Ovary (tissue), 9 donors: Measurements from ENCODE around the gene GRID1. TPM values are rescaled to one million over a fixed set of nuclear protein-coding genes. Genes with fewer than 3 reads are reported as not detected.

ENCODE experiments used
- DNase-seq, 5 donors: peaks; one replicate each; pipeline ENCODE4 v3.0.0-alpha.2; 2019 to 2020
- H3K27ac ChIP-seq, 2 donors: fragments of 200-600 bp; one replicate each; pipeline versions ENCODE4 v1.5.1 to v1.8.0; 2019 to 2022
- H3K27me3 ChIP-seq: fragments of 200-600 bp; one replicate; pipeline ENCODE4 v1.8.0; 2022
- H3K36me3 ChIP-seq: fragments of 200-600 bp; sonication (generic); one replicate; pipeline ENCODE4 v1.5.1; 2019
- H3K4me1 ChIP-seq: one replicate; pipeline ENCODE4 v1.8.1; 2013; ENCODE audit warnings: mild to moderate bottlenecking, moderate library complexity; ENCODE audit not compliant: insufficient read depth
- H3K4me3 ChIP-seq: fragments of 200-600 bp; sonication (generic); one replicate; pipeline ENCODE4 v1.5.1; 2017
- H3K9me3 ChIP-seq, 2 donors: fragments of 200-600 bp in 1 of 2; sonication (generic) in 1 of 2; one replicate each; pipeline versions ENCODE4 v1.5.1 to v1.8.1; 2013 to 2019; ENCODE audit warnings: mild to moderate bottlenecking in 1 of 2, moderate library complexity in 1 of 2
- EP300 ChIP-seq: sonication (generic); formaldehyde crosslinking; IDR thresholded peaks from one replicate; pipeline ENCODE4 v1.6.1; 2017; ENCODE audit warnings: antibody characterized with exemption
- POLR2A ChIP-seq: fragments of 450-650 bp; IDR thresholded peaks from one replicate; pipeline ENCODE4 v1.6.1; 2017; ENCODE audit warnings: antibody characterized with exemption, mild to moderate bottlenecking, moderate library complexity
- WGBS, 3 donors: extraction: QIAGEN DNeasy Blood & Tissue Kit in 1 of 3; methylation state at CpG; one replicate each; pipeline versions ENCODE4 v1.1.5 to v1.1.7; 2013 to 2017; 5-methylcytosine and 5-hydroxymethylcytosine counted together
- intact Hi-C, 4 donors: fragments of 100-400 bp; cut with DNase I; formaldehyde crosslinking; loops; one replicate each; pipeline versions ENCODE4 v1.11.0 to v1.15.1; 2022 to 2023
- polyA plus RNA-seq, 2 donors: library from polyadenylated mRNA; stranded (reverse); fragments of 200-250 nt in 1 of 2; fragments of 350-450 nt in 1 of 2; fragmentation: Illumina TruSeq in 1 of 2; extraction: RNeasy Lipid Tissue Mini Kit (QIAGEN cat#74804) in 1 of 2; gene quantifications; one replicate each; pipeline ENCODE4 v1.2.3, GENCODE V29; 2013 to 2014
- total RNA-seq, 7 donors: library from RNA; depleted of rRNA in 2 of 7; stranded (reverse); fragments of >200 nt in 2 of 7; fragmentation: NEBNext Ultra II Directional in 3 of 7; extraction: Animal tissue kit (Norgen Biotek cat#: 25700) in 3 of 7; gene quantifications; one replicate each; pipeline versions ENCODE4 v1.1.0 to v1.2.4, GENCODE V29; 2016 to 2023
- TF ChIP-seq, protein P1 (sequence below), 3 donors: fragments of 450-650 bp in 2 of 3; fragments of 200-600 bp in 1 of 3; IDR thresholded peaks; one replicate each; pipeline versions ENCODE4 v1.5.1 to v1.8.0; 2016 to 2022; ENCODE audit warnings: antibody characterized with exemption in 3 of 3, mild to moderate bottlenecking in 1 of 3
- donor health status: DM: no; HTN: no; CAD: no; lungs with moderate emphysema.
- donor health status: DM: no; HTN: no; CAD: no.
- donor health status: Bipolar disorder and iron deficiency.
- donor health status: DM: yes; HTN: yes; CAD: no.
- donor health status: DM: no; HTN: no; CAD: no.
- donor health status: DM: yes; HTN: yes; CAD: no.

GRID1 gene
- total and polyA plus RNA-seq, 9 donors = 0.57 to 6.2 (median 1.8) TPM

DNA sequence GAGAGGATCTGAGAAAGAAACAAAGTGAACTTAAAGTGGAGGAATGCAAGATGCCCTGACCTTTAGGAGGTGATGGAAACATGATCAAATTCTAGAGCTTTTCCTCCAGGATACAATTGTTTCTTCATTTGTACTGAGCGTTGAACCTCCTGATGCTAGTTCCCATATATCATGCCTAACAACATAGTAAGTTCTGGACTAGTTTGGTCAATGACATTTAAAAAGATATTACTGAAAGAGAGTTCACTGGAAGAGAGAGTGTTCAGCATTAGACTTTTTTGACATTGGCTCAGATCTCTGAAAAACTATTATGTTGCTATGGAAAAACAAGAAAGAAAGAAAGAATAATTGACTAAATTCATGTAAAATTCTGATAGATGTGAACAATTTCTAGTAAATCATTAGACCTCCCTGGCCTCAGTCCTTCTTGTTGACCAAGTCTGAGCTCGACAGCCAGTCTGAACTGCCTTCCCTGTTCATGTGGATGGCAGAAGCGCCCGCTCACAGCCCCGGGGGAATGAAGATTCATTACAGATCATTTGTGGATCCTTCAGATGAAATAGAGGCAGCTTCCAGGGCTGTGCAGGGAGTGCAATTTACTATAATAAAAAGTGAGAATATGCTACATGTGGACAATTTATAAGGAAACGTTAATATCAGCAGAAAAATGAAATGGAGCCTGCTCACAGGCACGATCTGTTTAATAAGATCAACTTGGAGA, 442.1 kb downstream of the GRID1 start:
- no peaks in the 10 kb centered on the region for H3K9me3 ChIP-seq
- intact Hi-C loops = no loop called here
- no peak for DNase-seq
- no peaks in the 10 kb centered on the region for H3K27me3 ChIP-seq
- WGBS, 3 donors = 81 to 86% (median 85%) methylated on average over 7 of the region's 7 CpGs
- TF ChIP-seq POLR2A = no peak
- TF ChIP-seq, protein P1, sequence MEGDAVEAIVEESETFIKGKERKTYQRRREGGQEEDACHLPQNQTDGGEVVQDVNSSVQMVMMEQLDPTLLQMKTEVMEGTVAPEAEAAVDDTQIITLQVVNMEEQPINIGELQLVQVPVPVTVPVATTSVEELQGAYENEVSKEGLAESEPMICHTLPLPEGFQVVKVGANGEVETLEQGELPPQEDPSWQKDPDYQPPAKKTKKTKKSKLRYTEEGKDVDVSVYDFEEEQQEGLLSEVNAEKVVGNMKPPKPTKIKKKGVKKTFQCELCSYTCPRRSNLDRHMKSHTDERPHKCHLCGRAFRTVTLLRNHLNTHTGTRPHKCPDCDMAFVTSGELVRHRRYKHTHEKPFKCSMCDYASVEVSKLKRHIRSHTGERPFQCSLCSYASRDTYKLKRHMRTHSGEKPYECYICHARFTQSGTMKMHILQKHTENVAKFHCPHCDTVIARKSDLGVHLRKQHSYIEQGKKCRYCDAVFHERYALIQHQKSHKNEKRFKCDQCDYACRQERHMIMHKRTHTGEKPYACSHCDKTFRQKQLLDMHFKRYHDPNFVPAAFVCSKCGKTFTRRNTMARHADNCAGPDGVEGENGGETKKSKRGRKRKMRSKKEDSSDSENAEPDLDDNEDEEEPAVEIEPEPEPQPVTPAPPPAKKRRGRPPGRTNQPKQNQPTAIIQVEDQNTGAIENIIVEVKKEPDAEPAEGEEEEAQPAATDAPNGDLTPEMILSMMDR (IDR thresholded peaks at IDR 0.05) = no peak
- TF ChIP-seq EP300 = no peak
- H3K36me3 ChIP-seq = no peaks in the 10 kb centered on the region
- no peak overlapping the region for H3K27ac ChIP-seq
- H3K4me3 ChIP-seq = no peak overlapping the region
- H3K4me1 ChIP-seq = no peaks in the 10 kb centered on the region

DNA sequence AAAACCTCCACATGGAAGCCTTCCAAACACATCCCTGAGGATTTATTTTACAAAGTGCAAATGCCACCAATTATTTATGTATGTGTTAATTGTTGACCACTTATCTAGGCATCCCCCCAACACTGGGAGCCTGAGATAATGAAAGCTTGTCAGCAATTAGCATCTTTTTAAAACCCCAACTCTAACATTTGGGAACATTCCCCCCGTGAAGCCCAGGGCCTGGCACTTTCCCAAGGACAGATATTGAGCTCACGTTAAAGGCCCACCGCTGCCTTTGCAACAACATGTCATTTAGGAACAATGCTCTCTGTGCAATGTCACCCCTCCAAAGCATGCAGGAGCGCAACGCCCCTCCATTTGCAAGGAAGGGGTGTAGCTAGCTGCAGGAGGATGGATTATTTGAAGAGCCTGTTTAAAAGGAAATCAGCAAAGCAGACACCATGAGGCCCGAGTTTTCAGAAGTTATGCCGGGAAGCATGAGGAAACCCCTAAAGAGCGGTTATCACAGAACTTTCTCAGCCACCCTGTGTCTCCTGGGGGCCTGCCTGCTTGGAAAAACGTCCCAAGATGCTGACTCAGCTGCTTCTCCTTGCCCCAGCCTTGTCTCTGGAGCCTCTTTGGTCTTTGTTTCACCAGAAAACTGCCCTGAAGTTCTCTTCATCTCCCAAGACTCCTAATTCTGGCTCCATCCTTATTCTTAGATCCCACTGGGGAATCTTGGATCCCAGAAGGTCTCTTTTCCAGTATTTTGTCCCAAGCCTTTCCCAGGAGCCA, 444.1 kb downstream of the GRID1 start:
- Histone ChIP-seq H3K27ac (no peak overlapping the region), H3K27me3 (no peaks in the 10 kb centered on the region), H3K4me3 (no peak overlapping the region), H3K4me1 (no peaks in the 10 kb centered on the region), H3K9me3 (no peaks in the 10 kb centered on the region), H3K36me3 (no peaks in the 10 kb centered on the region)
- WGBS, 3 donors = 28 to 34% (median 32%) methylated on average over 9 of the region's 9 CpGs
- no peak for DNase-seq
- intact Hi-C loops = no loop called here
- TF ChIP-seq, protein P1 (IDR thresholded peaks at IDR 0.05) = no peak
- TF ChIP-seq POLR2A = no peak
- TF ChIP-seq EP300 = no peak

DNA sequence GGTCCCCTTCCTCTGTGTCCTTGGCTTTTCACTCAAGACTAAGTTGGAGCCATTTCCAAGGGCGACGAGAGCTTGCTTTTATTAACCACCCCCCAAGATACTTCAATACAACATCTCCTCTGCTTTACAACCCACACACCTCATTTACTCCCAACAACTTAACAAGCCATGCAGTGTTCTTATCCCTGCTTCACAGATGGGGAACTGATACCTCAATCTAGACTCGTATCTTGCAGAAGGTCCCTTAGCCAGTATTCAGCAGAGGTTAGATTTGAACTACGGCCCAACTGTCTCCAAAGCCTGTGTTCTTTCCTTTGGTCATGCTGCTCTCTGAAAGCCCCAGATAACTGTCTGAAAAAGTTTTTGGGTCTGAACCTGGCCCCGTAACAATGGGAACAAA, 444.8 kb downstream of the GRID1 start:
- Histone ChIP-seq H3K27ac (no peak overlapping the region), H3K4me1 (no peaks in the 10 kb centered on the region), H3K4me3 (no peak overlapping the region), H3K36me3 (no peaks in the 10 kb centered on the region), H3K27me3 (no peaks in the 10 kb centered on the region), H3K9me3 (no peaks in the 10 kb centered on the region)
- DNase-seq = no peak
- 80 to 90% (median 83%) methylated on average over 5 of the region's 5 CpGs for WGBS, 3 donors
- intact Hi-C loops = no loop called here
- TF ChIP-seq, protein P1 (IDR thresholded peaks at IDR 0.05) = no peak
- TF ChIP-seq POLR2A (no peak), EP300 (no peak)

DNA sequence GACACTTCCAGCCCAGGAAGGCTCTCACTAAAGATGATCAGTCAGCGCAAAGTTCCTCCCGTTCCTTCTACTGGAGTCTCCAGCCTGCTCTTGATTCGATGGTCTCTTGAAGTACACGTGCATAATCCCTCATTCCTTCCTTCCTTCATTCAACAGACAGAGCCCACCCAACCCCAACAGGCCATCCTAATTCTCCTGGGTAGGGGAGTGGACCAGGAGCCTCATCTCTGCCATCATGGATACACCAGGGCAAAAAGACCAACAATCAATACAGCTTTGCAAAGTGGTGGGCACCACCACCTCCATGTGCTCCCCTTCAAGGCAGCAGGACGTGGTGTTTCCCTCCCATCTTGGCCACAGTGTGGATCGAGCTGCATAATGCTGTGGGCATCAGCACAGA, 446.3 kb downstream of the GRID1 start:
- DNase-seq = no peak
- H3K27me3 ChIP-seq = no peaks in the 10 kb centered on the region
- WGBS, 3 donors = 82 to 90% (median 83%) methylated on average over 6 of the region's 6 CpGs

More for the DNA sequence above, 446.3 kb downstream of the GRID1 start:
- TF ChIP-seq EP300 (no peak), POLR2A (no peak)
- TF ChIP-seq, protein P1 (IDR thresholded peaks at IDR 0.05) = no peak
- Histone ChIP-seq H3K4me1 (no peaks in the 10 kb centered on the region), H3K36me3 (no peaks in the 10 kb centered on the region), H3K27ac (no peak overlapping the region), H3K9me3 (no peaks in the 10 kb centered on the region), H3K4me3 (no peak overlapping the region)
- intact Hi-C loops = no loop called here
